Naive thymus-derived CD8-positive, alpha-beta T cell (primary cell): Measurements from ENCODE around the gene USP7. TPM values are rescaled to one million over a fixed set of nuclear protein-coding genes. Genes with fewer than 3 reads are reported as not detected.
A peak's percentile ranks its signal among the peaks of the same experiment; 100 is the strongest.
"Not testable (repeated sequence)": the region's sequence is repeated elsewhere in the genome, so short reads cannot be mapped to it uniquely, and the experiment has no call there.

Experiments used
- ATAC-seq, 2 donors: fragments of 150-1000 bp; cut with Tn5 transposase in 1 of 2; sonication (Bioruptor Pico), chemical (Tn5 transposase) in 1 of 2; 1 replicate in 1 of 2; 2 replicates in 1 of 2; pipeline ENCODE4 v1.10.0; 2021; ENCODE audit warnings: mild to moderate bottlenecking in 2 of 2, moderate library complexity in 2 of 2
- POLR2A ChIA-PET: fragments of 350-600 bp; sonication (Branson Sonifier 250); formaldehyde crosslinking; loops from one replicate; lab custom pipeline; 2021; ENCODE audit warnings: antibody characterized with exemption; lab: Charles Lee
- DNase-seq, 10 donors: peaks; one replicate each; pipeline versions ENCODE4 v3.0.0 to v3.0.0-alpha.2; 2020 to 2022
- H3K27ac Mint-ChIP-seq, 10 donors: one replicate each; pipeline ENCODE4 v1.8.0; 2020 to 2022; ENCODE audit warnings: mild to moderate bottlenecking in 10 of 10, mixed read lengths in 10 of 10, moderate library complexity in 4 of 10, inconsistent platforms in 1 of 10
- H3K27me3 Mint-ChIP-seq, 5 donors: one replicate each; pipeline ENCODE4 v1.8.0; 2021 to 2022; ENCODE audit warnings: mixed read lengths in 5 of 5
- H3K36me3 Mint-ChIP-seq, 3 donors: one replicate each; pipeline ENCODE4 v1.8.0; 2020 to 2022; ENCODE audit warnings: mixed read lengths in 3 of 3, mild to moderate bottlenecking in 2 of 3, inconsistent platforms in 1 of 3
- H3K4me1 Mint-ChIP-seq, 4 donors: one replicate each; pipeline ENCODE4 v1.8.0; 2021 to 2022; ENCODE audit warnings: mixed read lengths in 4 of 4
- H3K4me3 Mint-ChIP-seq, 10 donors: one replicate each; pipeline ENCODE4 v1.8.0; 2020 to 2022; ENCODE audit warnings: mild to moderate bottlenecking in 10 of 10, mixed read lengths in 10 of 10, moderate library complexity in 6 of 10, inconsistent platforms in 1 of 10
- H3K9me3 Mint-ChIP-seq, 9 donors: one replicate each; pipeline ENCODE4 v1.8.0; 2020 to 2022; ENCODE audit warnings: mixed read lengths in 9 of 9, mild to moderate bottlenecking in 3 of 9, inconsistent platforms in 1 of 9, moderate library complexity in 1 of 9
- polyA plus RNA-seq, 3 donors: library from polyadenylated mRNA; unstranded; fragments of 300-500 nt; fragmentation: Illumina TruSeq; gene quantifications; one replicate each; pipeline ENCODE4 v1.2.3, GENCODE V29; 2021
- total RNA-seq, 8 experiments: library from RNA in 2 of 8; stranded (reverse) in 2 of 8; gene quantifications; one replicate each; pipeline ENCODE4 v1.2.3 and lab custom pipeline; 2021 to 2026

The USP7 gene
- total and polyA plus RNA-seq, 5 experiments from 2014 or later: 6.4 to 207 (median 9.9) TPM

DNA sequence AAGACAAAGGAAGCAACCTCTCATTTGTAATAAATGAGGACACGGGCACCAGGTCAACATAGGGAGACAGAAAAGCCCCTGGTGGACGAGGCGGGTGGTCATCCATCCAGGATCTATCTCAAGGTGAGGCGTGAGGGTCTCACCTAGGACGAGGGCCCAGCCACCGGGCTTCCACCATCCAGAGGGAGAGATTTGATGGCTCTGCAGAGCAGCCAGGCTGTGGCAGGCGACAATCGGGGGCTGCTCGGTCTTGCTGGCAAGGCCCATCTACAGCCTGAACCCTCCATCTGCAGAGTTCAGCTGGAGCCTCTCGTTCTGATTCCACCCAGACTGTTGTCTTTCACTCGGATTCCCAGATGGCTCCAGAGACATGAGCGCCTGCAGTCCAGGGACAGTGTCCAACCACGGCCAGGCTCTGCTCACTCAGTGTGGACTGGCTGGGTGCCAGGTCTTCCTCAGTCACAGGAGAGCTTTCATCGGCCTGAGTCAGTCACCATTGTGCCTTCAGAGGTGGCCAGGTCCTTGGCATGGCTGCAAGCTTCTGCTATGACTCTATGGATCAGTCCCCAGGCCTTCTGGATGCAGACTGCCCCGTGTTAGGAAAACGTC, 75.7 kb downstream of the USP7 start:
- Mint-ChIP-seq H3K9me3 (no peaks in the 10 kb centered on the region), H3K4me1 (peaks cover 9 to 20% (median 18%) of the 10 kb centered on the region in 4 donors), H3K27ac (peak overlapping the region in 5 of 10 donors; percentile 46 to 83 (median 67)), H3K4me3 (no peak overlapping the region), H3K27me3 (peaks cover 0 to 5% (median 2%) of the 10 kb centered on the region in 5 donors), H3K36me3 (peaks cover 4 to 26% (median 4%) of the 10 kb centered on the region in 3 donors)
- DNase-seq (no peak), ATAC-seq (no peak)
- POLR2A ChIA-PET: interaction anchor here (1.5 kb wide), 1 partner anchor 19 kb away, joined by 4 read pairs; the partner anchor contains the start of gene CARHSP1

DNA sequence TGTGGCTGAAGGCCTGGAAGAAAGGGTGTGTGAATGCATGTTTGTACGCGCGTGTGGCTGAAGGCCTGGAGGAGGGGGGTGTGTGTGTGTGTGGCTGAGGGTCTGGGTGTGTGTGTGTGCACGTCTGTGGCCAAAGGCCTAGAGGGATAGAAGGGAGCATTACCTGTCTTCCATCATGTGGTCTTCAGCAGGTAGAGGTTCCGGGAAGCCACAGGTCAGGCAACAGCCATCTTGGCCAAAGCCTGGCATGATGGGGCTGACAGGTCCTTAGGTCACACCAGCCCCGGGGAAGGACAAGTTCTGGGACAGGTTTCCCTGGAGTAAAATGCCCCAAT, 76.3 kb downstream of the USP7 start:
- H3K36me3 Mint-ChIP-seq: peaks cover 4 to 19% (median 4%) of the 10 kb centered on the region in 3 donors
- POLR2A ChIA-PET: interaction anchor here (0.6 kb wide), 1 partner anchor 337 kb away, joined by 4 read pairs; no protein-coding TSS in a partner anchor
- DNase-seq (no peak), ATAC-seq (no peak)
- H3K4me3 Mint-ChIP-seq: no peak overlapping the region
- peak overlapping the region in 7 of 10 donors; percentile 2 to 92 (median 37) for H3K27ac Mint-ChIP-seq
- no peaks in the 10 kb centered on the region for H3K9me3 Mint-ChIP-seq
- H3K4me1 Mint-ChIP-seq: peaks cover 9 to 20% (median 18%) of the 10 kb centered on the region in 4 donors
- peaks cover 0 to 7% (median 2%) of the 10 kb centered on the region in 5 donors for H3K27me3 Mint-ChIP-seq

DNA sequence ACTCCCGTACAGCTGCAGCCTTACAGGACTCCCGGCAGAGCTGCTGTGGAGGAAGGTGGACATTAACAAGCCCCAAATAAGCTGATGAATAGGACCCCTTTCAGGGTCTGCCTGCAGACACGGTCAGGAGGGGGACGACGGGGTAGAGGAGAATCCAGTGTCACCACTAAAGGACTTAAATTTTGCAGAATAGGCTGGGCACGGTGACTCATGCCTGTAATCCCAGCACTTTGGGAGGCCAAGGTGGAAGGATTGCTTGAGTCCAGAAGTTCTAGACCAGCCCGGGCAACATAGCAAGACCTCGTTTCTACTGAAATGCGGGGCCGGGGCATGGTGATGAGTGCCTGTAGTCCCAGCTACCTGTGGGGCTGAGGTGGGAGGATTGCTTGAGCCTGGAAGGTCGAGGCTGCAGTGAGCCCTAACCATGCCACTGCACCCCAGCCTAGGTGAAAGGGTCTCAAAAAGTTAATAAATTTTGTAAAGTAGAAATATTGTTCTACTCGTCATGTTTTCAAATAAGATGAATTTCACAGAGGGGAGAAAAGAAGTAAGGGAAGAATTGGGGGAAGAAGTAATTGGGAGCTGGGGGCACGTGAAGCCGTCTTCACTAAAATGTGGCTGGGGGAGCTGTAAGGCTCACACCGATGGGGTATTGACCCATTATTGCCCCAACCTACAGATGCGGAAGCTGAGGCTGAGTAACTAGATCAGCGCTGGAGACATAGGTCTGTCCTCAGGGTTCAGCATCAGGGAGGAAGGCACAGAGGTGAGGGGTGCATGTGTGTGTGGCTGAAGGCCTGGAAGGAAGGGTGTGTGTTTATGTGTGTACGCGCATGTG, 76.9 kb downstream of the USP7 start:
- Mint-ChIP-seq H3K9me3 (no peaks in the 10 kb centered on the region), H3K36me3 (peaks cover 2 to 14% (median 4%) of the 10 kb centered on the region in 3 donors), H3K4me1 (peaks cover 9 to 19% (median 18%) of the 10 kb centered on the region in 4 donors), H3K27ac (peak overlapping the region in 7 of 10 donors; percentile 2 to 92 (median 47)), H3K27me3 (peaks cover 0 to 7% (median 2%) of the 10 kb centered on the region in 5 donors), H3K4me3 (peak overlapping the region in 1 of 10 donors; percentile 34)
- no peak for DNase-seq
- ATAC-seq: no peak
- POLR2A ChIA-PET: interaction anchor here (0.6 kb wide), 1 partner anchor 337 kb away, joined by 4 read pairs; no protein-coding TSS in a partner anchor

DNA sequence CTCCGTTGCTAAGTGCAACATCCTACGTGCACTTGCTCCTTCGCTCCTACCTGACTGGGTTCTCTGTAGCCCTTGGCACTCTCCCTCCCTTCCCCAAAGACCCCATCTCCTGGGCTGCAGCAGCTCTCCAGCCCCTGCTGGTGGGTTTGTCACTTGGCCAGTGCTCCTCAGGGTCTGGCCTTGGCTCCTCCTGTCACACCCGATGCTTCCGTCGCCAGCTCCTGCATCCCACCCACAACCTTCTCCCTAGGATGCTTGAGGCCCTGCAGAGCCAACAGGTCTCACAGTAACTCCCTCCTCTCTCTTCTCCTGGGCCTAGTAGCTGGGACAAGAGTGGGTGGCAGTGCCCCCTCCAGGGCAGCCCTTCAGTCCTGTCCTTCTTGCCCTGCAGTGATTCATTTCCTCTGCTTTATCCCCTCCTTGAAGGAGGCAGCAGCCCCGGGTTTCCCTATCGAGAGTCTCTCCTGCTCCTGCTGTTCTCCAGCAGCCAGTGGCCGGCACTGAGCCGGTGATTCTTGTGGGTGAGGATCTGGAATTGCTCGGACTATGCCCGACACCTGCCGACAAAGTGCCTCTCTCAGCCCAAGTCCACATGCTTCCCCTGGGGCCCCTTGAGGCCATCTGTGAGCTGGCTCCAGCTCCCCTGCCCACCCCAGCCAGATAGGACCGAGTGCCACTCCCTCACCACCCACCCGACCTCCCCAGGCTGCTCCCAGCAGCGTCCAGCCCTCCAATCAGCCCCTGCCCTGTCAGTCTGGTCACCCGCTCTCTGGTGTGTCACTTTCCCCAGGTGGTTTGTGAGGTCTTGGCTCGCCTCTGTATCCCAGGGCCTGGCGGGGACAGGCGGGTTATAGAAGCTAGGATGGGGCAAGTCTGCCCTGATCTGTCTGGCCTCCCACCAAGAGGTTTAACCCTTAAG, 77.8 kb downstream of the USP7 start:
- Mint-ChIP-seq H3K27ac (peak overlapping the region in 8 of 10 donors; percentile 1 to 86 (median 70)), H3K4me1 (peaks cover 9 to 18% (median 15%) of the 10 kb centered on the region in 4 donors), H3K4me3 (peak overlapping the region in 2 of 10 donors; percentile 1 to 42), H3K36me3 (peaks cover 0 to 5% (median 0%) of the 10 kb centered on the region in 3 donors), H3K27me3 (peaks cover 0 to 7% (median 2%) of the 10 kb centered on the region in 5 donors), H3K9me3 (no peaks in the 10 kb centered on the region)
- peak; percentile 9 to 36 for ATAC-seq
- no peak for DNase-seq
- POLR2A ChIA-PET: no interaction called here

DNA sequence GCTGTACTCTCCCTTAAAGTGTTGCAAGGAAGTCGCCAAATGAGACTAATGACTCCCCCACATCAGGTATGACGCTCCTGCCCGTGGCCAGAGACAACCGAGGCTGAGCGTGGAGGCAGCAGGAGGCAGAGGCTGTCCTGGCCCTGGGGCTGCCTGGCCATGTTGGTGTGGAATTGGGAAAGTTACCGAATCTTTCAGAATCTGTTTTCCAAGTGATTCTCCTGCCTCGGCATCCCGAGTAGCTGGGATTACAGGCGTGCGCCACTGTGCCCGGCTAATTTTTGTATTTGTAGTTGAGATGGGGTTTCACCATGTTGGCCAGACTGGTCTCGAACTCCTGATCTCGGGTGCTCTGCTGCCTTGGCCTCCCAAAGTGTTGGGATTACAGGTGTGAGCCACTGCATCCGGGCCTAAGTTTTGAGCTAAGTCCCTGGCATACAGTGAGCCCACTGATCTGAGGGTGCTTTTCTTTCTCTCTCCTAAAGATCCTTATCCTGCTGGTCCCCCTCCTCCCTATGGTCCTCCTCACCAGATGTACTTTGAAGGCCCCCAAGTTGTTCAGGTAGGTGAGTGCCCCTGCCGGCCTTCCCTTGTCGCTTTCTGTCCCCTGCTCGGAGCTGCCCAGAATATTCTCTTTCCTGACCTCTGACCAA, 80.9 kb downstream of the USP7 start:
- POLR2A ChIA-PET: no interaction called here
- Mint-ChIP-seq H3K27me3 (peaks cover 0 to 7% (median 2%) of the 10 kb centered on the region in 5 donors), H3K4me1 (peaks cover 17 to 27% (median 21%) of the 10 kb centered on the region in 4 donors), H3K27ac (peak overlapping the region in 1 of 10 donors; percentile 27), H3K4me3 (no peak overlapping the region), H3K9me3 (no peaks in the 10 kb centered on the region), H3K36me3 (no peaks in the 10 kb centered on the region)
- DNase-seq (no peak), ATAC-seq (no peak)

DNA sequence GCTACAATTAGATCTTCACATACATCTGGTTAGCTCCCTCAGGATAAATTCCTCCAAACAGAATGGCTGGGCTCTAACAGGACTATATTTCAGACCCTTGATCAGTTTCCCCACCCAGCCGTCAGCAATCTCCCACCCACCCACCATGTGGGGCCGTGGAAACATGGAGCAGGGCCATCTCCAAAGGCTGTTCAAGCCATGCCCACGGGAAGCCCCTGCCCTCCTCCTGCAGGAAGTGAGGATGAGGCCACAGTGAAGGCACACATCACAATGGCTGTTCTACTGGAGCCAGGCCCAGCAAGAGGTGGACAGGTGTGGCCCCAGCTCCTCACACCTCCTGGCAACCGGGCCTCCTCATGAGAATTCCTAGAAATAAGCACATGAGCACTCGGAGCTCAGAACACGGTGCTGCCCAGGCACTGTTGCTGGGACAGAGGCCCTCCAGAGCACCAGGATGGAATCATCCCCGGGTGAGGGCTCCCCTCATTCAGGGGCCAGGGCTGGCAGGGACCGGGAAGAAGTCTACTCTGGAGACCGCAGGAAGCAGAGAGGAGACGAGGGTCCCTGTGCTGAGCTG, 81.6 kb downstream of the USP7 start, which contains the start of gene LITAFD:
Gene LITAFD, plus strand, starts transcription at position 311 of the 577 bp plus-strand sequence. CDS start 2,005 bp downstream, outside the sequence.
- Mint-ChIP-seq H3K9me3 (no peaks in the 10 kb centered on the region), H3K27ac (peak within 1 kb of the TSS in 1 of 10 donors; percentile 27), H3K4me1 (peaks cover 17 to 26% (median 21%) of the 10 kb centered on the region in 4 donors), H3K27me3 (peaks cover 0 to 7% (median 2%) of the 10 kb centered on the region in 5 donors), H3K36me3 (no peaks in the 10 kb centered on the region), H3K4me3 (no peak within 1 kb of the TSS)
- DNase-seq: no peak
- ATAC-seq: no peak
- POLR2A ChIA-PET: no interaction called here

DNA sequence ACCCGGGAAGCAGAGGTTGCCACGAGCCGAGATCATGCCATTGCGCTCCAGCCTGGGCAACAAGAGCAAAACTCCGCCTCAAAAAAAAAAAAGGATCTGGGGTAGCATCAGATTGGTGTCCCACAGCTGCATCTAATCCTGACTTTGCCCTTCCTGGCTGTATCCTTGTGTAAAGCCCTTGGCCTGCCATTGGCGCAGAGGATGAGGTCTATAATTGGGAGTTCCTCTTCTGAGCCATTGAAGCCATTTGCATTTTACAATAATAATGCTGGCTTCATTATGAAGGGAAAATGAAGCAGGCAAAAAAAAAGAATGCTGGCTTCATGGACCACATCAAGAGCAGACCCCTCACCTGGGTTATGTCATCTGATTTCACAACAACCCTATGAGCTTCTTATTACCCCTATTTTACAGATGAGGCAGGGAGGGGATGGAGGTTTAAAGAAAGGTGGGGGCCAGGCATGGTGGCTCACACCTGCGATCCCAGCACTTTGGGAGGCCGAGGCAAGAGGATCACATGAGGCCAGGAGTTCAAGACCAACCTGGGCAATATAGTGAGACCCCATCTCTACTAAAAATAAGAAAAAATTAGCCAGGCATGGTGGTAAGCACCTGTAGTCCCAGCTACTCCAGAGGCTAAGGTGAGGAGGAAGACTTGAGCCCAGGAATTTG, 82.7 kb downstream of the USP7 start:
- Mint-ChIP-seq H3K27me3 (peaks cover 0 to 7% (median 2%) of the 10 kb centered on the region in 5 donors), H3K36me3 (no peaks in the 10 kb centered on the region)

DNA sequence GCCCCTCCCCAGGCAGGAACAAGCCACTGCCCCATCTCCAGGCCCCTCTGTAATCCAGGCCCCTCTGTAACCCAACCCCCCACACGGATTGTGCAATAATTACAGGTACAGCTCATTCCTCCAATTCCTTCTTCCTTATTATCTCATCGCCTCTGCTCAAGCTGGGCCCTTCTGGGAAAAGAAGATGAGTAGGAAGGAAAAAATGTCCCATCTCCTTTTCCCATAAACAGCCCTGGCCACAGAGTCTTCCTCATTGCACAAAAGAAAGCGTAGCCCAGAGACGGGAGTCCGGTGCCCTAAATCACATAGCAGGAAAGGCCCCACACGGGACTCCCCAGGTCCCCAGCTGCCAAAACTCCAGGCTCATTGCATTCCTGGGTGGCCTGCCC, 85.2 kb downstream of the USP7 start:
- H3K27me3 Mint-ChIP-seq: peaks cover 0 to 7% (median 0%) of the 10 kb centered on the region in 5 donors
- H3K27ac Mint-ChIP-seq: peak overlapping the region in 3 of 10 donors; percentile 13 to 29 (median 18)
- no peaks in the 10 kb centered on the region for H3K9me3 Mint-ChIP-seq
- H3K36me3 Mint-ChIP-seq: no peaks in the 10 kb centered on the region
- POLR2A ChIA-PET: interaction anchor here (0.6 to 1.6 kb wide), 4 partner anchors 10 to 278 kb away, joined by 3 to 9 read pairs (median 3); partner anchors contain the start of gene CARHSP1
- peaks cover 9 to 34% (median 19%) of the 10 kb centered on the region in 4 donors for H3K4me1 Mint-ChIP-seq
- H3K4me3 Mint-ChIP-seq: no peak overlapping the region
- DNase-seq (no peak), ATAC-seq (no peak)

More for the DNA sequence above, 82.7 kb downstream of the USP7 start:
- POLR2A ChIA-PET: interaction anchor here (0.6 to 1.9 kb wide), 9 partner anchors 12 to 314 kb away, joined by 3 to 8 read pairs (median 4); partner anchors contain the start of genes CARHSP1 and TMEM186
- ATAC-seq: no peak
- H3K4me1 Mint-ChIP-seq: peaks cover 16 to 22% (median 18%) of the 10 kb centered on the region in 4 donors
- H3K27ac Mint-ChIP-seq: no peak overlapping the region
- DNase-seq: no peak
- H3K4me3 Mint-ChIP-seq: no peak overlapping the region
- no peaks in the 10 kb centered on the region for H3K9me3 Mint-ChIP-seq

DNA sequence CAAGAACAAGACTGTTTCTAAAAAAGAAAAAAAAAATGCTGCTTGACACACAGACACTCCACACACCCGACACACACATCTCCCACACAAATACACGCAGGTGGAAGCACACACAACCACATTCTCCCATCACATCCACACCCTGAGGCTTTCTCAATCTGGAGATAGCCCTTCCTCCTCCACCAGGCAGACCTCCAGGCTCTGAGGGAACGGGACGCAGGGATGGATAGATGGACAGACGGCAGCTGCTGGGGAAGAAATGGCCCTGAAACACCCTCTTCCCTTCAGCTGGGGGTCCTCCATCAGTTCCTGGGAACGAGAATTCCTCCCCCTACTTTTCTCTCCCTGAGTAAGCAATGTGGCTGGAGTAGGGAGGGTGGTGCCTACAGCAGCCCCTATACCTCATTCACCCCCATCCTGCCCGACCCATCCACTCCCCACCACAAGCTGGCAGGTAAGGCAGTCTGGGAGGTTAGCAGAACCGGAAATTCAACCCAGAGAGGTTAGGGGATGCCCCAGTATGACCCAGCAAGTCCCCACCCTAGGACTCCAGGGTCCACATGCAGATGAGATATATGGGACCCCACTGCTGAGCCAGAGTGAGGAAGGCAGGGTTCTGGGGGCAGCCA, 85.7 kb downstream of the USP7 start:
- POLR2A ChIA-PET: interaction anchor here (0.6 to 1.6 kb wide), 3 partner anchors 10 to 60 kb away, joined by 3 to 9 read pairs (median 3); partner anchors contain the start of gene CARHSP1
- H3K4me3 Mint-ChIP-seq: no peak overlapping the region
- ATAC-seq (peak; percentile 43 to 63), DNase-seq (no peak)
- H3K36me3 Mint-ChIP-seq: no peaks in the 10 kb centered on the region
- peaks cover 9 to 37% (median 19%) of the 10 kb centered on the region in 4 donors for H3K4me1 Mint-ChIP-seq
- H3K27ac Mint-ChIP-seq: peak overlapping the region in 1 of 10 donors; percentile 25
- peaks cover 0 to 2% (median 0%) of the 10 kb centered on the region in 5 donors for H3K27me3 Mint-ChIP-seq
- no peaks in the 10 kb centered on the region for H3K9me3 Mint-ChIP-seq

DNA sequence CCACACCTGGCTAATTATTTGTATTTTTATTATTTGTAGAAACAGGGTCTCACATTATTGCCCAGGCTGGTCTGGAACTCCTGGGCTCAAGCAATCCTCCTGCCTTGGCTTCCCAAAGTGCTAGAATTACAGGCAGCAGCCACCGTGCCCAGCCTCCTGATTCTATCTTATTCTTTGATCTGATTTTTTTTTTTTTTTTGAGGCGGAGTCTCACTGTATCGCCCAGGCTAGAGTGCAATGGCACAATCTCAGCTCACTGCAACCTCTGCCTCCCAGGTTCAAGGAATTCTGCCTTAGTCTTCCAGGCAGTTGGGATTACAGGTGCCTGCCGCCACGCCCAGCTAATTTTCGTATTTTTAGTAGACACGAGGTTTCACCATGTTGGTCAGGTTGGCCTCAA, 88.4 kb downstream of the USP7 start:
- not testable (repeated sequence) for ATAC-seq, DNase-seq, H3K9me3 Mint-ChIP-seq, H3K27me3 Mint-ChIP-seq, H3K36me3 Mint-ChIP-seq
- POLR2A ChIA-PET: interaction anchor here (0.6 kb wide), 1 partner anchor 86 kb away, joined by 4 read pairs; no protein-coding TSS in a partner anchor
- peak overlapping the region in 2 of 10 donors; percentile 11 to 45 for H3K4me3 Mint-ChIP-seq
- H3K4me1 Mint-ChIP-seq: peaks cover 10 to 46% (median 28%) of the 10 kb centered on the region in 4 donors
- peak overlapping the region in 1 of 10 donors; percentile 6 for H3K27ac Mint-ChIP-seq
